ENCODE data around the gene PIK3CG. TPM values are rescaled to one million over a fixed set of nuclear protein-coding genes. Genes with fewer than 3 reads are reported as not detected.
"Not testable (repeated sequence)": the region's sequence is repeated elsewhere in the genome, so short reads cannot be mapped to it uniquely, and the experiment has no call there.

PIK3CG gene
- total and polyA plus RNA-seq, 2 experiments from 2014 or later = 0.12 TPM; not detected in 1

GRCh38 chr7:106936236-106936635 lies 71.2 kb downstream of the PIK3CG start:
- Histone ChIP-seq H3K27me3 (no peaks in the 10 kb centered on the region), H3K36me3 (no peaks in the 10 kb centered on the region), H3K4me1 (ENCODE audit: low read depth) (no peaks in the 10 kb centered on the region), H3K9me3 (ENCODE audit: low read depth) (no peaks in the 10 kb centered on the region), H3K4me3 (no peak overlapping the region), H3K27ac (no peak overlapping the region)
- no peak for TF ChIP-seq CTCF (IDR thresholded peaks at IDR 0.05; ENCODE audit: low read depth, low read length)
- no peak for DNase-seq (ENCODE audit: low read depth in 1 of 2, low spot score in 1 of 2)

GRCh38 chr7:106938122-106938521 lies 73.0 kb downstream of the PIK3CG start:
- H3K36me3 ChIP-seq; H3K9me3 ChIP-seq (ENCODE audit: low read depth); H3K27me3 ChIP-seq; DNase-seq (ENCODE audit: low read depth in 1 of 2, low spot score in 1 of 2); H3K4me3 ChIP-seq; H3K27ac ChIP-seq; H3K4me1 ChIP-seq (ENCODE audit: low read depth): not testable (repeated sequence)

GRCh38 chr7:106938803-106939202 lies 73.7 kb downstream of the PIK3CG start:
- Histone ChIP-seq H3K27ac (no peak overlapping the region), H3K4me3 (no peak overlapping the region), H3K9me3 (ENCODE audit: low read depth) (no peaks in the 10 kb centered on the region), H3K27me3 (no peaks in the 10 kb centered on the region), H3K36me3 (no peaks in the 10 kb centered on the region), H3K4me1 (ENCODE audit: low read depth) (no peaks in the 10 kb centered on the region)
- TF ChIP-seq CTCF (IDR thresholded peaks at IDR 0.05; ENCODE audit: low read depth, low read length) = no peak
- no peak for DNase-seq (ENCODE audit: low read depth in 1 of 2, low spot score in 1 of 2)

- no peak for DNase-seq (ENCODE audit: low read depth in 1 of 2, low spot score in 1 of 2)
- no peak overlapping the region for H3K27ac ChIP-seq
- no peaks in the 10 kb centered on the region for H3K27me3 ChIP-seq
- H3K4me1 ChIP-seq (ENCODE audit: low read depth) = peaks cover 8% of the 10 kb centered on the region
- TF ChIP-seq CTCF (IDR thresholded peaks at IDR 0.05; ENCODE audit: low read depth, low read length) = no peak
- H3K36me3 ChIP-seq = no peaks in the 10 kb centered on the region
- no peaks in the 10 kb centered on the region for H3K9me3 ChIP-seq (ENCODE audit: low read depth)
- no peak overlapping the region for H3K4me3 ChIP-seq
These were observed 79.1 kb downstream of the PIK3CG start for GRCh38 chr7:106944035-106944665.

GRCh38 chr7:106947244-106947728 lies 82.2 kb downstream of the PIK3CG start:
- no peaks in the 10 kb centered on the region for H3K9me3 ChIP-seq (ENCODE audit: low read depth)
- peaks cover 8% of the 10 kb centered on the region for H3K4me1 ChIP-seq (ENCODE audit: low read depth)
- H3K4me3 ChIP-seq = no peak overlapping the region
- no peaks in the 10 kb centered on the region for H3K27me3 ChIP-seq
- no peaks in the 10 kb centered on the region for H3K36me3 ChIP-seq
- H3K27ac ChIP-seq = no peak overlapping the region
- TF ChIP-seq CTCF (IDR thresholded peaks at IDR 0.05; ENCODE audit: low read depth, low read length) = peak; percentile 78
- DNase-seq (ENCODE audit: low read depth in 1 of 2, low spot score in 1 of 2) = peak; percentile 86 to 87

- Histone ChIP-seq H3K36me3 (no peaks in the 10 kb centered on the region), H3K27me3 (no peaks in the 10 kb centered on the region), H3K4me1 (ENCODE audit: low read depth) (peaks cover 12% of the 10 kb centered on the region), H3K27ac (no peak overlapping the region), H3K9me3 (ENCODE audit: low read depth) (no peaks in the 10 kb centered on the region), H3K4me3 (no peak overlapping the region)
- no peak for TF ChIP-seq CTCF (IDR thresholded peaks at IDR 0.05; ENCODE audit: low read depth, low read length)
- no peak for DNase-seq (ENCODE audit: low read depth in 1 of 2, low spot score in 1 of 2)
These were observed 87.0 kb downstream of the PIK3CG start for GRCh38 chr7:106952001-106952657.

Data from cardiac muscle cell (in vitro differentiated cells and primary cell).